Stimulated activated CD8-positive, alpha-beta memory T cell treated with anti-CD3 and anti-CD28 coated beads, Interleukin-12 subunit alpha, Interleukin-12 subunit beta, amount 100 ng/mL, for 1 hour (primary cell): Measurements from ENCODE around the gene SNRNP70.

Experiments used
- DNase-seq: peaks from one replicate; pipeline ENCODE4 v3.0.0-alpha.2; 2020; ENCODE audit warnings: low read depth

The SNRNP70 gene

GRCh38 chr19:49148784-49149651, 63.8 kb downstream of the SNRNP70 start:
- peak; percentile 59 for DNase-seq

- DNase-seq = no peak
Observed at GRCh38 chr19:49149652-49150105, 64.4 kb downstream of the SNRNP70 start.

- DNase-seq = no peak
Observed at GRCh38 chr19:49150106-49150943, 65.1 kb downstream of the SNRNP70 start.

- no peak for DNase-seq
Observed at GRCh38 chr19:49150944-49151243, 65.6 kb downstream of the SNRNP70 start.

GRCh38 chr19:49151267-49152118, 66.2 kb downstream of the SNRNP70 start:
- DNase-seq = no peak

- DNase-seq = no peak
Observed at GRCh38 chr19:49152119-49152550, 66.9 kb downstream of the SNRNP70 start.

GRCh38 chr19:49153167-49153809, 68.0 kb downstream of the SNRNP70 start:
- no peak for DNase-seq

- DNase-seq = no peak
Observed at GRCh38 chr19:49154279-49154678, 69.0 kb downstream of the SNRNP70 start.

- no peak for DNase-seq
Observed at GRCh38 chr19:49155005-49155819, 70.0 kb downstream of the SNRNP70 start, which contains the start of gene HRC. Gene HRC, minus strand, starts transcription at chr19:49155396. Its CDS starts 159 bp downstream, at chr19:49155237.

- DNase-seq = no peak
Observed at GRCh38 chr19:49155820-49156346, 70.6 kb downstream of the SNRNP70 start.

- no peak for DNase-seq
Observed at GRCh38 chr19:49157445-49158224, 72.4 kb downstream of the SNRNP70 start, which contains the start of gene TRPM4. Gene TRPM4, plus strand, starts transcription at chr19:49157792. Its CDS starts 75 bp downstream, at chr19:49157867.
